Measurements from ENCODE around the gene SPOP. TPM values are rescaled to one million over a fixed set of nuclear protein-coding genes. Genes with fewer than 3 reads are reported as not detected.

SPOP gene
- total and polyA plus RNA-seq, 2 of the 4 experiments (the other 2 are of a cell fraction): 24.9 to 47.5 TPM

- H4K91ac ChIP-seq (ENCODE audit: insufficient read depth, low read depth, low read length): no peak overlapping the region
- H4K20me1 ChIP-seq (ENCODE audit: insufficient read depth, low read length): peaks cover 11% of the 10 kb centered on the region; the same call in 1 of the 2 replicates
- H2AFZ ChIP-seq (replicated peaks; ENCODE audit: low read length, poor library complexity): no peak overlapping the region
- H3K79me1 ChIP-seq (ENCODE audit: low read depth in 1 of 2, low read length in 2 of 2): peaks cover 17 to 22% of the 10 kb centered on the region in 2 experiments
- ATAC-seq (ENCODE audit: low read depth) (no peak), DNase-seq (no peak)
- no peak overlapping the region for H2BK5ac ChIP-seq (ENCODE audit: low read depth, low read length, poor library complexity, severe bottlenecking)
- H3K18ac ChIP-seq (ENCODE audit: low read depth, low read length): no peak overlapping the region
- H3K14ac ChIP-seq (replicated peaks; ENCODE audit: low read depth, low read length): no peak overlapping the region
- peaks cover 9% of the 10 kb centered on the region for H3K9me1 ChIP-seq (ENCODE audit: insufficient read depth, low read length)
- CTCF ChIA-PET: interaction anchor here (0.6 to 1.0 kb wide), 2 partner anchors 48 to 51 kb away, joined by 3 to 6 read pairs; no protein-coding TSS in a partner anchor
- no peak overlapping the region for H4K5ac ChIP-seq (ENCODE audit: low read depth, low read length)
- no peak overlapping the region for H2AK9ac ChIP-seq (replicated peaks; ENCODE audit: low read depth, low read length, poor library complexity)
- no peak overlapping the region for H3K4me2 ChIP-seq (ENCODE audit: low read depth, low read length)
- H3K56ac ChIP-seq (ENCODE audit: extremely low read depth, insufficient read depth, low read length): no peak overlapping the region
- no peaks in the 10 kb centered on the region; the same call in 1 of the 2 replicates for H3K4me1 ChIP-seq (ENCODE audit: control insufficient read depth, insufficient read depth, low read length)
- H3K4me3 ChIP-seq (ENCODE audit: insufficient read depth, low read depth, low read length): no peak overlapping the region
- POLR2A ChIA-PET (ENCODE audit: unreplicated experiment): interaction anchor here (0.5 kb wide), 1 partner anchor 64 kb away, joined by 6 read pairs; no protein-coding TSS in a partner anchor
- dilution Hi-C loops (cut with HindIII; ENCODE audit: low sequenced_read_pairs, unreplicated experiment) (no loop called here), intact Hi-C loops (cut with micrococcal nuclease) (no loop called here), in situ Hi-C loops (cut with MboI; ENCODE audit: low sequenced_read_pairs) (no loop called here)
- H3K27ac ChIP-seq (ENCODE audit: insufficient read depth, low read length): no peak overlapping the region
- no peak overlapping the region for H2AK5ac ChIP-seq (ENCODE audit: low read depth, low read length)
- no peak overlapping the region for H3K9ac ChIP-seq (ENCODE audit: low read depth, low read length)
- no peak overlapping the region for H2BK20ac ChIP-seq (ENCODE audit: low read depth, low read length)
- H3K23ac ChIP-seq (ENCODE audit: low read depth, low read length): no peak overlapping the region
- TF ChIP-seq BHLHE40 (IDR thresholded peaks at IDR 0.05; ENCODE audit: low read depth, low read length) (no peak), RFX5 (IDR thresholded peaks at IDR 0.05; ENCODE audit: low read depth, low read length) (no peak), ELK1 (IDR thresholded peaks at IDR 0.05; ENCODE audit: borderline replicate concordance, low read depth, low read length) (no peak), MAZ (IDR thresholded peaks at IDR 0.05; ENCODE audit: borderline replicate concordance, low read depth, low read length) (no peak)
- H3K36me3 ChIP-seq (ENCODE audit: control insufficient read depth, insufficient read depth, low read length): peaks cover 23% of the 10 kb centered on the region
- H2BK120ac ChIP-seq (ENCODE audit: low read depth, low read length): no peak overlapping the region
- no TSS peak for BruUV-seq (replicated peaks)
- no peaks in the 10 kb centered on the region for H3K27me3 ChIP-seq (ENCODE audit: control insufficient read depth, insufficient read depth, low read length)
- WGBS, 2 experiments (ENCODE audit: extremely low coverage in 2 of 2, insufficient read length in 1 of 2): no CpG with 5 or more reads among the region's 1 CpG
- H4K8ac ChIP-seq (ENCODE audit: low read depth in 2 of 2, low read length in 2 of 2): no peak overlapping the region
- H3K9me3 ChIP-seq (ENCODE audit: control insufficient read depth, insufficient read depth, low read length): no peaks in the 10 kb centered on the region
- H2BK15ac ChIP-seq (ENCODE audit: low read depth, low read length): no peak overlapping the region
- no peak overlapping the region for H3K4ac ChIP-seq (ENCODE audit: low read depth, low read length)
Measured at GRCh38 chr17:49613182-49613800, 64.6 kb downstream of the SPOP start.
